ENCODE data around the gene RPL22L1.
"Not testable (repeated sequence)": the region's sequence is repeated elsewhere in the genome, so short reads cannot be mapped to it uniquely, and the experiment has no call there.

DNA sequence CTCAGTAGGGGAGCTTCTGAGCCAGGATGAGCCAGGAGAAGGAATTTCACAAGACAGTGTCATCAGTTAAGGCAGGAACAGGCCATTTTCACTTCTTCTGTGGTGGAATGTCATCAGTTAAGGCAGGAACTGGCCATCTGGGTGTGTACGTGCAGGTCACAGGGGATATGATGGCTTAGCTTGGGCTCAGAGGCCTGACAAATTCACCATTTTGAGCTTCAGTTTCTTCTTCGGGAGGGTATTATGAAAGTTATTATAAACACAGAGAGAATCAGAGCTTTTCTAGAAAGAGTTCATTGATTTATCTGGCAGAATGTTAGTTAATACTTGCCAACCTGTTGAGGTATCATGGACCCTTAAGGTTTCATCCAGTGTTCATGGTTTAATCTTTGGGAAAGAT is 46.4 kb downstream of the RPL22L1 start:
- TF ChIP-seq, protein P1, sequence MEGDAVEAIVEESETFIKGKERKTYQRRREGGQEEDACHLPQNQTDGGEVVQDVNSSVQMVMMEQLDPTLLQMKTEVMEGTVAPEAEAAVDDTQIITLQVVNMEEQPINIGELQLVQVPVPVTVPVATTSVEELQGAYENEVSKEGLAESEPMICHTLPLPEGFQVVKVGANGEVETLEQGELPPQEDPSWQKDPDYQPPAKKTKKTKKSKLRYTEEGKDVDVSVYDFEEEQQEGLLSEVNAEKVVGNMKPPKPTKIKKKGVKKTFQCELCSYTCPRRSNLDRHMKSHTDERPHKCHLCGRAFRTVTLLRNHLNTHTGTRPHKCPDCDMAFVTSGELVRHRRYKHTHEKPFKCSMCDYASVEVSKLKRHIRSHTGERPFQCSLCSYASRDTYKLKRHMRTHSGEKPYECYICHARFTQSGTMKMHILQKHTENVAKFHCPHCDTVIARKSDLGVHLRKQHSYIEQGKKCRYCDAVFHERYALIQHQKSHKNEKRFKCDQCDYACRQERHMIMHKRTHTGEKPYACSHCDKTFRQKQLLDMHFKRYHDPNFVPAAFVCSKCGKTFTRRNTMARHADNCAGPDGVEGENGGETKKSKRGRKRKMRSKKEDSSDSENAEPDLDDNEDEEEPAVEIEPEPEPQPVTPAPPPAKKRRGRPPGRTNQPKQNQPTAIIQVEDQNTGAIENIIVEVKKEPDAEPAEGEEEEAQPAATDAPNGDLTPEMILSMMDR (IDR thresholded peaks at IDR 0.05; ENCODE audit: insufficient read depth, low read depth, low read length): not testable (repeated sequence)
- not testable (repeated sequence) for TF ChIP-seq EZH2 (IDR thresholded peaks at IDR 0.05; ENCODE audit: insufficient read depth, low read length)
